Esophagus muscularis mucosa (tissue), 4 donors: ENCODE data around the gene GNAO1. TPM values are rescaled to one million over a fixed set of nuclear protein-coding genes. Genes with fewer than 3 reads are reported as not detected.

Experiments used
- DNase-seq: peaks from one replicate; pipeline ENCODE4 v3.0.0-alpha.2; 2017; ENCODE audit errors: extremely low spot score
- H3K27ac ChIP-seq, 4 donors: fragments of 200-600 bp; sonication (generic); replicated peaks in 1 of 4; 1 replicate in 3 of 4; 2 replicates in 1 of 4; pipeline ENCODE4 v1.5.1; 2016 to 2019; ENCODE audit warnings: mild to moderate bottlenecking in 1 of 4
- H3K27me3 ChIP-seq, 4 donors: fragments of 200-600 bp; sonication (generic); one replicate each; pipeline versions ENCODE4 v1.5.1 to v1.6.0; 2016 to 2019
- H3K36me3 ChIP-seq, 4 donors: fragments of 200-600 bp; sonication (generic); one replicate each; pipeline ENCODE4 v1.5.1; 2016 to 2019
- H3K4me1 ChIP-seq, 4 donors: fragments of 200-600 bp; sonication (generic); one replicate each; pipeline ENCODE4 v1.5.1; 2016 to 2019
- H3K4me3 ChIP-seq, 4 donors: fragments of 200-600 bp; sonication (generic); 1 replicate in 2 of 4; 2 replicates in 2 of 4; pipeline ENCODE4 v1.5.1; 2016 to 2019; ENCODE audit warnings: mild to moderate bottlenecking in 4 of 4, moderate library complexity in 1 of 4
- H3K9me3 ChIP-seq, 4 donors: fragments of 200-600 bp; sonication (generic); 1 replicate in 3 of 4; 2 replicates in 1 of 4; pipeline ENCODE4 v1.5.1; 2016 to 2019
- CTCF ChIP-seq, 3 experiments: fragments of 200-600 bp in 2 of 3; fragments of 450-650 bp in 1 of 3; sonication (generic) in 2 of 3; IDR thresholded peaks; one replicate each; pipeline ENCODE4 v1.5.1; 2017 to 2019; ENCODE audit warnings: antibody characterized with exemption in 3 of 3, mild to moderate bottlenecking in 2 of 3, moderate library complexity in 1 of 3
- EP300 ChIP-seq: sonication (generic); formaldehyde crosslinking; IDR thresholded peaks from one replicate; pipeline ENCODE4 v1.6.1; 2017; ENCODE audit warnings: antibody characterized with exemption
- POLR2A ChIP-seq: fragments of 450-650 bp; IDR thresholded peaks from one replicate; pipeline ENCODE4 v1.6.1; 2017; ENCODE audit warnings: antibody characterized with exemption, moderate library complexity, mild to moderate bottlenecking, low read depth
- POLR2AphosphoS5 ChIP-seq, 2 donors: sonication (generic); formaldehyde crosslinking; IDR thresholded peaks; one replicate each; pipeline ENCODE4 v1.6.1; 2017; ENCODE audit warnings: antibody characterized with exemption in 2 of 2
- WGBS: methylation state at CpG from one replicate; pipeline ENCODE4 v1.1.5; 2018; 5-methylcytosine and 5-hydroxymethylcytosine counted together
- intact Hi-C: fragments of 100-400 bp; cut with DNase I; formaldehyde crosslinking; loops from one replicate; pipeline ENCODE4 v1.15.1; 2023
- total RNA-seq, 4 donors: library from RNA; depleted of rRNA; stranded (reverse); fragments of >200 nt; gene quantifications; one replicate each; pipeline versions ENCODE4 v1.1.0 to v1.2.1, GENCODE V29; 2016

GNAO1 gene
- total RNA-seq, 4 donors from 2014 or later, result 2.1 to 6.8 (median 3.3) TPM

- Histone ChIP-seq H3K36me3 (no peaks in the 10 kb centered on the region), H3K9me3 (no peaks in the 10 kb centered on the region), H3K4me1 (peaks cover 20 to 27% (median 22%) of the 10 kb centered on the region in 4 donors), H3K27ac (no peak overlapping the region), H3K4me3 (no peak overlapping the region), H3K27me3 (no peaks in the 10 kb centered on the region)
- TF ChIP-seq POLR2A (no peak), EP300 (no peak), CTCF (IDR thresholded peaks at IDR 0.05) (no peak), POLR2AphosphoS5 (IDR thresholded peaks at IDR 0.05) (no peak)
- WGBS, result 77% methylated on average over 4 of the region's 4 CpGs
- intact Hi-C loops, result no loop called here
- no peak for DNase-seq
Observed at GRCh38 chr16:56252835-56253234, 61.5 kb downstream of the GNAO1 start.

GRCh38 chr16:56255904-56256303 is 64.6 kb downstream of the GNAO1 start:
- WGBS, result 75% methylated on average over 1 of the region's 1 CpG
- intact Hi-C loops, result no loop called here
- no peak for DNase-seq
- no peak for TF ChIP-seq CTCF (IDR thresholded peaks at IDR 0.05)
- TF ChIP-seq EP300, result no peak
- no peak for TF ChIP-seq POLR2A
- no peak for TF ChIP-seq POLR2AphosphoS5 (IDR thresholded peaks at IDR 0.05)
- Histone ChIP-seq H3K27ac (no peak overlapping the region), H3K27me3 (no peaks in the 10 kb centered on the region), H3K4me3 (no peak overlapping the region), H3K9me3 (no peaks in the 10 kb centered on the region), H3K36me3 (no peaks in the 10 kb centered on the region), H3K4me1 (peaks cover 21 to 44% (median 28%) of the 10 kb centered on the region in 4 donors)

- TF ChIP-seq POLR2AphosphoS5 (IDR thresholded peaks at IDR 0.05) (peak in 1 of 2 donors; percentile 36), EP300 (no peak)
- Histone ChIP-seq H3K4me1 (peaks cover 20 to 42% (median 28%) of the 10 kb centered on the region in 4 donors), H3K9me3 (no peaks in the 10 kb centered on the region), H3K36me3 (no peaks in the 10 kb centered on the region), H3K27ac (no peak overlapping the region), H3K4me3 (no peak overlapping the region), H3K27me3 (no peaks in the 10 kb centered on the region)
- no peak for DNase-seq
- WGBS, result 50% methylated on average over 6 of the region's 6 CpGs
- intact Hi-C loops, result no loop called here
Observed at GRCh38 chr16:56257239-56257638, 66.0 kb downstream of the GNAO1 start.

- DNase-seq, result no peak
- Histone ChIP-seq H3K4me3 (no peak overlapping the region), H3K27me3 (no peaks in the 10 kb centered on the region), H3K27ac (no peak overlapping the region), H3K36me3 (no peaks in the 10 kb centered on the region), H3K4me1 (peaks cover 14 to 36% (median 22%) of the 10 kb centered on the region in 4 donors), H3K9me3 (no peaks in the 10 kb centered on the region)
- intact Hi-C loops, result no loop called here
- TF ChIP-seq POLR2A (no peak), CTCF (IDR thresholded peaks at IDR 0.05) (no peak), POLR2AphosphoS5 (IDR thresholded peaks at IDR 0.05) (no peak), EP300 (no peak)
- 72% methylated on average over 8 of the region's 8 CpGs for WGBS
Observed at GRCh38 chr16:56257666-56258342, 66.5 kb downstream of the GNAO1 start.

GRCh38 chr16:56258508-56259424 is 67.5 kb downstream of the GNAO1 start:
- WGBS, result 91% methylated on average over 8 of the region's 8 CpGs
- DNase-seq, result no peak
- Histone ChIP-seq H3K27ac (no peak overlapping the region), H3K27me3 (no peaks in the 10 kb centered on the region), H3K9me3 (no peaks in the 10 kb centered on the region), H3K4me1 (peaks cover 8 to 29% (median 20%) of the 10 kb centered on the region in 4 donors), H3K4me3 (no peak overlapping the region), H3K36me3 (no peaks in the 10 kb centered on the region)
- TF ChIP-seq POLR2AphosphoS5 (IDR thresholded peaks at IDR 0.05) (no peak), POLR2A (no peak), CTCF (IDR thresholded peaks at IDR 0.05) (no peak), EP300 (no peak)
- intact Hi-C loops, result no loop called here
